HL-60/S4 treated with phorbol 12-myristate 13-acetate at 8.2 ng/mL for 4 days and 3 days (cell line): ENCODE measurements around the gene DMD.
"Not testable (repeated sequence)": the region's sequence is repeated elsewhere in the genome, so short reads cannot be mapped to it uniquely, and the experiment has no call there.

ENCODE experiments used
- in situ Hi-C: fragments of 300-500 bp; cut with MboI; formaldehyde crosslinking; loops from 2 replicates; pipeline ENCODE4 v1.15.0; 2022; ENCODE audit warnings: low sequenced_read_pairs

DMD gene

GRCh38 chrX:32087663-32088062 is 1123.7 kb downstream of the DMD start:
- in situ Hi-C loops = no loop called here

- in situ Hi-C loops = no loop called here
These were observed 1126.6 kb downstream of the DMD start for GRCh38 chrX:32084757-32085156.

GRCh38 chrX:32048285-32048684 is 1163.1 kb downstream of the DMD start:
- in situ Hi-C loops = no loop called here

GRCh38 chrX:32045149-32045548 is 1166.2 kb downstream of the DMD start:
- in situ Hi-C loops = no loop called here

GRCh38 chrX:32041181-32041580 is 1170.2 kb downstream of the DMD start:
- in situ Hi-C loops = no loop called here

DNA sequence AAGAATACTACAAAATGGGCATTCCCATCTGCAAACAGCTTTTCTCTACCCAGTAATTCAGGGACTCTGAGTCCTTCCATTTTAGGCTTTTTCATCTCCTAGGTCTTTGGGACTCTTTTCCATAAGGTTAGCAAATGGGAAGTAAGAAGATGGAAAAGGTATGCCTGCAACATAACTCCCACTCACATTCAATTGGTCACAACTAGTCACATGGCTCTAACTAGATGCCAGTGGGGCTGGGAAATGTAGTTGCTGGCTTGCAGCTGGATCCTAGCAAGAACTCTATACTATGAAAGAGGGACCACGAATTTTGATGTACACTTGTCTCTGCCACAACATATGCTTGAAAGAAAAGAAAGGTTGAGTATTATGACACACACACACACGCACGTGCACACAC is 1184.6 kb downstream of the DMD start:
- in situ Hi-C loops = no loop called here

GRCh38 chrX:32024072-32024471 is 1187.3 kb downstream of the DMD start:
- in situ Hi-C loops = no loop called here

- in situ Hi-C loops = no loop called here
These were observed 1195.2 kb downstream of the DMD start for GRCh38 chrX:32016195-32016594.

DNA sequence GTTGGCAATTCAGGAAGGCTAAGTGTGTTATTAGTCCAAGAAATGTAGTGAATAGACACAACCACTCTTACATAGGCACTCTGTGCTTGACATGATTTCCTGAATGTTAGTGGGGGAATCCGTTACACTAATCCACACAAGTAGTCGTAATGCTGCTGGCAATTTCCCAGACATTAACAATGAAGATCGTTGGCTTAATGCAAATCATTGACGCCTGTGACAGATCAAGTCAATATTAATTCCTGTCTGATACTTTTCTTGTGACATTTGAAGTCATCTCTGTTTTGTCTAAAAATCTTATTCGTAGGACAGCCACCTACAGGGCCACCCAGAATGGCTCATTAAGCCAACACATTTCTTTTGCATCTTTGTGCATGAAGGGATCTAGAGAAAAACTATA is 1200.4 kb downstream of the DMD start:
- in situ Hi-C loops = no loop called here

- in situ Hi-C loops = no loop called here
These were observed 1201.1 kb downstream of the DMD start for GRCh38 chrX:32010212-32010611.

DNA sequence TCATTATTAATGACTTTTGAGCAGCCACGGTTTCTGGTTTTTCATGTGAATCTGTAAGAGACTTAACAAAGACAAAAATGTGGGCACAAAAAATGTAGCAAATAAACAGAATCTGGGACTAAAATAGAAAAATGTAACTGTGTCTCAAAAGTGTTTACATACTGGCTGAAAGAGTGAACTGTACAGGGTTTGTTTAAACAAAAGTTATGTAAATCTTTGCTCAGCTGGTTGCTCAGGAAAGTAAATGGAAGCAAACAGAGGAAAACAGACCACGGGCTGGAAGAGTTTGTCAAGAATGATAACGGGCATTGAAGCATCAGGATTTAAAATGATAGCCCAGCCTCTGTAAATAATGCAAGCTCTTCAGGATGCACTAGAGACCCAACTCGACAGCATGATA is 1217.7 kb downstream of the DMD start:
- in situ Hi-C loops = no loop called here

DNA sequence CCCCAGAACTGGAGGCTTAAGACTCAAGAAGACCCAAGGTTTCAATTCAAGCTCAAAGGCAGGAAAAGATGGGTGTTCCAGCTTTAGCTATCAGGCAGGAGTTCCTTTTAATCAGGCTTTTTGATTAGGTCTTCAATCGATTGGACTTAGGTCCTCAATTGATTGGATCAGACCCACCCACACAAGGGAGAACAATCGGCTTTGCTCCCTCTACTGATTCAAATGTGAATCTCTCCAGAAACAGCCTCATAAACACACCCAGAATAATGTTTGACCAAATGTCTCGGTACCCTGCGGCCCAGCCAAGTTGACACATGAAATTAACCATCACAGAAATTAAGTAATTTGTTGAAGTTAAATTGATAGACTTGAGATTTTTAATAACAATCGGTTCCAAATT is 1222.4 kb downstream of the DMD start:
- in situ Hi-C loops = no loop called here

- in situ Hi-C loops = no loop called here
These were observed 1229.7 kb downstream of the DMD start for GRCh38 chrX:31981546-31982062.

DNA sequence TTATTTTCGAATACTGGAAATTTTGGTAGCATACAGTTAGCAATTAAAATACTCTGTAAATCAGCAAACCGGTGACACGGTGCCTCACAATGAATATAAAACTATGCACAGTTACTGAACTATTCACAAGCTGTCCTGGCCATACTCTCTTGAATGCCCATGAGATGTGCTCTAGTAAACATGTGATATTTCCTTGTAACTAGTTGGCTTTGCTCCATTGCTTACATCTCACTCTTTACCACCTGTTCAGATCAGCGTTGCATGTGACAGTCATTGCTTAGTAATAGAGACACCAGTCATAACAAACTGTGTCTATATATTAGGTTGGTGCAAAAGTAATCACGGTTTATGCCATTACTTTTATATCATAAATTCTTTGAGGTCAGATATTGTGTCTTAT is 1241.6 kb downstream of the DMD start:
- in situ Hi-C loops = no loop called here

DNA sequence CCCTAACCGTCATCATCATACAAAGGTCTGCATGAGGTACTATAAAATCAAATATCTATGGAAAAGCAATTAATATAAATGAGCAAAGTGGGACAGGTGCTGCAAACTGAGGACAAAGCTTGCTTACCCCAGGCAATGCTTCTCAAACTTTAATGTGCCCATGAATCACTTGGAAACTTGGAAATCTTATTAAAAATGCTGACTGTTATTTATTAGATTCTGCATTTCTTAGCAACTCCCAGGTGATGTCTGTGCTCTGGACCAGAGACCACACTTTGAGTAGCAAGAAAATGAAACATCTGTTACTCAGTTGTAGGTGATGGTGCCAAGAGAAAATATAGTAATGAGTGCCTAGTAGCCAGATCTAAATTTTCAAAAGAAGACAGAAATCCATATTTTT is 1249.1 kb downstream of the DMD start:
- in situ Hi-C loops = no loop called here

DNA sequence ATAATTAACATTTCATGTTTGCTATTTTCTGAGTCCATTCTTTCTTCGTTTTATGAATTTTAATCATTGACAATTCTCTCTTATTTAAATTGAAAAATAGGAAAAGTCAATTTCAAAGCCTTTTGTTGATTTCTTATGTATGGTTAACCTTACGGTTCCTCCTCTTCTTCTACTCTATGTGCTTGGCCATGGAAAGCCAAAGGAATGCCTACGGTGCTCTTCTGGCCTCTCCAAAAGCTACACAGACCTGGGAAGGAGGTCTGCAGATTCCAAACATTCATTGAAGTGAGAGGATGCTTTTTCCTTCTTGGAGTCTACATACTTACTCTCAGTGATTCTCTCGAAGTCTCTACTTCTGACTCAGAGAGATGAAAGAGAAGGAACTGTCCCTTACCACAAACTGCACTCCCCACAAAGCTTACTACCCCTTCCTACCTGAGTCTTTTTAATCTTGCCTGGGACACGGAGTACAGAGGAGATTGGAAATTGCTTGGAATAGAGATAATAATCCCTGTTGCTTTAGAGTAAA is 1276.4 kb downstream of the DMD start:
- in situ Hi-C loops = no loop called here

DNA sequence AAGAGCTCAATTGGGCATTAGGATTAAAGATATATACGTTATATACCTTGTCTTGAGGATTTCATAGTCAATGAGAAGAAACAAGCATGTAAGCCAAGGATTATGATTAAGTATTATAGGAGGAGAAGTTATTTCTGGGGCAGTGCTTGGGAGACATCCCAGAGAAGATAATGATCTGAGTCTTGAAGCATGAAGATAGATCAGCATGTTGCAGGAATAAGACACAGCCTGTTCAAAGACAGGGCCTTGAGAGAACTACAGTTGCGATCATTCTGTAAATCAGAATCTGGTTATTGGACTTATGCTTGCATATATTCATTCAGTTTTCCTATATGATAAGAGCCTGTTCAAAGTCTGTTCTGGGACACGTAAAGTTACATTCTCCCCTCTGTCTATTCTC is 1277.3 kb downstream of the DMD start:
- in situ Hi-C loops = no loop called here

DNA sequence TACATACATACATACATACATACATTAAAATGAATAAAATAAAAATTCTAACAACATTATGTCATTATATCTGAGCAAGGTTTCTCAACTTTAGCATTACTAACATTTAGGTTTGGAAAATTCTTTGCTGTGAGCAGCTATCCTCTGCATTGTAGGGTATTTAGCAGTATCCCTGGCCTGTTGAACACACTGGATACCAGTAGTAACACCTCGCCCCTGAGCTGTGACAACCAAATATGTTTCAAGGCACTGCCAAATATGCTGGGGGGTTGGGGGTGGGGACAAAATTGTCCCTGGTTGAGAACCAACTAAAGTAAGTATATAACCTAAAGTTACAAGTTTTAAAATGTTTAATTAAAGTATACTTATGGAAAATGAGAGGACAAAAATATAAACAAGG is 1278.6 kb downstream of the DMD start:
- in situ Hi-C loops = no loop called here

DNA sequence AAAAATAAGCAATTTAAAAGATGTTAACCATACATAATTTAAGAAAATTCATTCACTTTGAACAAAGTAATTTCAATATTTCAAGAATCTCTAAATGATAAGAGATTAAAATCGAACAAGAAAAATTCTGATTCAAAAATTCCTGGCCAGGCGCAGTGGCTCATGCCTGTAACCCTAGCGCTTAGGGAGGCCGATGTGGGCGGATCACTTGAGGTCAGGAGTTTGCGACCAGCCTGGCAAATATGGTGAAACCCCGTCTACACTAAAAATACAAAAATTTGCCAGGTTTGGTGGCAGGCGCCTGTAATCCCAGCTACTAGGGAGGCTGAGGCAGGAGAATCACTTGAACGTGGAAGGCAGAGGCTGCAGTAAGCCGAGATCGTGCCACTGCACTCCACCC is 1279.0 kb downstream of the DMD start:
- in situ Hi-C loops = not testable (repeated sequence)

- in situ Hi-C loops = no loop called here
These were observed 1280.1 kb downstream of the DMD start for GRCh38 chrX:31931225-31931624.

DNA sequence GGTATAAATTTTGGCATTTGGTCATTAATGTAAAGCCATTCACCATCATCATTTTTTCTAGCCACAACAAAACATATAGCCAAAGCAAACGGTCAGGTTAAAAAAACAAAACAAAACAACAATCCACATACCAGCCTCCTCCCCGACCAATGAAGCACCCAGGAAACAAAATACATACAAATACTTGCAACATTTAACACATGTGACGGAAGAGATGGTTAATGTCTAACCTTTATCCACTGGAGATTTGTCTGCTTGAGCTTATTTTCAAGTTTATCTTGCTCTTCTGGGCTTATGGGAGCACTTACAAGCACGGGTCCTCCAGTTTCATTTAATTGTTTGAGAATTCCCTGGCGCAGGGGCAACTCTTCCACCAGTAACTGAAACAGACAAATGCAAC is 1282.0 kb downstream of the DMD start:
- in situ Hi-C loops = no loop called here

DNA sequence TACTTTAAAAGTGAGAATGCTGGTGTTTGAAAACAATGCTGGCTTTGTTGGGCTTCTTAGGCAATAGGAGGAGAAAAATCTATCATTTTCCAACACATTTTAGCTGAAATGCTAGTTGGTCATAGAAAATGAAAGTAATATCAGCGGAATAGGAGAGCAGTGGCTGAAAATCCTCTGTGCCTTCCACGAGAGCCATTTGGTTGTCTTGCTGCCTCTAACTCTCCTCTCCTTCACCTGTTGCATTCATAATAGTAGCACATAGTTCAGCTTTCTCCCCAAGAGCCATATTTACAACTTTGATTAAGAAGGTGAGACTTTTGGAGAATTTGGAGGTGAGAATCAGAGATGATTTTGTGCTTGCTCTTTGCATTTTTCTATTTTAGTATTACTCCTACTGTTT is 1290.1 kb downstream of the DMD start:
- in situ Hi-C loops = no loop called here

DNA sequence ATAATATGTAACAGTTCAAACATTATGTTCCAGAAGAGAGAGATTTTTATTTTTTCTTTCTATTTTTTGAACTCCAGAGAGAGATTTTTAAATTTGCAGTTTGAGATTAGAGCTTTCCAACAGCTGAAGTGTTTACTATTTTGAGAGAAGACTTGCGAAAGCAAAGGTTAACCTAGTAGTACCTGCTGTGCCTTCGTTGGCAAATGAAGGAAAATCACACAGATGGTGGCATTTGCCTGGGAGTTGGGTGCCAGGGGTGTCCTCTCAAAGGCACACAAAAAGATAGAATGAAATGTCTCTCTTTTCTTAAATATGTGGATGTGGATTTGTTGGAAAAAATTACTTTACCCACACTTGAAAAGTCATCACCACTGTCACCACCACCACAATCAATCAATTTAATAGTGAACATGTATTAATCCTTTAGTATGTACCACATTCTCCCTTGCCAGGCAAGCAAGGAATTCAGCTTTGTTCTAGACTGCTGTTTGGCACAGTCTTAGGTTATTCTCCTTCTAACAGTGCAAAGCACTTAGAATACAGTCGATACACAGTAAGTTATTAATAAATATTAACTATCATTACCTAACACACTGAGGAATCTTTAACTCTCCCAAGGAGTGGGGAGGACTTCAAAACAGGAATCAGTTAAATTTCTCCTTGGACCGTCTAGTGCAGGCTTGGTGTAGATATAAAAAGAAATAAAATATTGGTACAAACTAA is 1301.3 kb downstream of the DMD start:
- in situ Hi-C loops = no loop called here
